C4-2B (cell line): Measurements from ENCODE around the gene TM4SF18.

Source experiments
- CTCF ChIP-seq: fragments of 450-650 bp; conservative IDR thresholded peaks from 2 replicates; pipeline ENCODE4 v1.5.1; 2017; ENCODE audit warnings: mild to moderate bottlenecking
- ZFX ChIP-seq: fragments of 450-650 bp; IDR thresholded peaks from 2 replicates; pipeline ENCODE4 v1.6.1; 2017

- TF ChIP-seq CTCF: no peak
- TF ChIP-seq ZFX: no peak
Observed at GRCh38 chr3:149276619-149277018, 56.8 kb downstream of the TM4SF18 start.
